Fibroblast of skin of right quadriceps (primary cell): ENCODE results near the gene TMEM52B.
"Not testable (repeated sequence)": the region's sequence is repeated elsewhere in the genome, so short reads cannot be mapped to it uniquely, and the experiment has no call there.

ENCODE experiments used
- DNase-seq: peaks from one replicate; pipeline ENCODE4 v3.0.0-alpha.2; 2013

Gene TMEM52B

DNA sequence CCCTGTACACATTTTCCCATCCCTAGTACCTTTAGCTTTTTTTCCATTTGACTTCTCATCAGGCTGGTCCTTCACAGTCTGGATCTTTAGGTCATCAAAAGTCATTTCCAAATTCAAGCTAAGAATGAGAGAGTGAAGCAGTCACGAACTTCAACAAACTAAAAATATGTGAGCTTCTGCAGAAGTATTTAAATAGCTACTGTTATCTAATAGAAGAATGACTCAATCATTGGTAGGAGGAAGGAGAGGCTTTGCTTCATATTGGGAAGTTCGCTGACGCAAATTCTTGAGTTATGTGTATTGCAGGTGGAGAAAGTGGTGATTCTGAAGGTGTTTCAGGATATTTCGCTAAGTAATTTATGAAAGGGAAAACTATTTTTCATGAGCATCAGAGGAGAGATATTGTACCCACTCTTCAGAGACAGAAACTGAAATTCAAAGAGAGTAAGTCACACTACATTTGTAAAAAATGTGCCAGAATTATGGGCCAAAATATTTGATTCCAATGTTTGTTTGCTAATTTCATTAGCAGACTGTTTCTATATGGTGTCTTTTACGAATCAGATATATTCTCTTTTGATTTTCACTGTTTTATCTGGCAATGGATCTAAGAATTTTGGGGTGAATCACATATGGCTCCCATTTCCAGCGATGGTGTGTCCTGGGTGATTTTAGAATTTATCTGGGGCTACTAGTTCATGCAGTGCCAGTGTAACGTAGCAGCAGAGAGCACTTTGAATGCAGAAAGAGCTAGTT is 6.7 kb upstream of the TMEM52B start, which contains the start of gene OLR1:
OLR1 (minus strand) TSS at position 160 of the 756 bp plus-strand sequence; CDS start at position 105, 55 bp downstream.
- no peak for DNase-seq

DNA sequence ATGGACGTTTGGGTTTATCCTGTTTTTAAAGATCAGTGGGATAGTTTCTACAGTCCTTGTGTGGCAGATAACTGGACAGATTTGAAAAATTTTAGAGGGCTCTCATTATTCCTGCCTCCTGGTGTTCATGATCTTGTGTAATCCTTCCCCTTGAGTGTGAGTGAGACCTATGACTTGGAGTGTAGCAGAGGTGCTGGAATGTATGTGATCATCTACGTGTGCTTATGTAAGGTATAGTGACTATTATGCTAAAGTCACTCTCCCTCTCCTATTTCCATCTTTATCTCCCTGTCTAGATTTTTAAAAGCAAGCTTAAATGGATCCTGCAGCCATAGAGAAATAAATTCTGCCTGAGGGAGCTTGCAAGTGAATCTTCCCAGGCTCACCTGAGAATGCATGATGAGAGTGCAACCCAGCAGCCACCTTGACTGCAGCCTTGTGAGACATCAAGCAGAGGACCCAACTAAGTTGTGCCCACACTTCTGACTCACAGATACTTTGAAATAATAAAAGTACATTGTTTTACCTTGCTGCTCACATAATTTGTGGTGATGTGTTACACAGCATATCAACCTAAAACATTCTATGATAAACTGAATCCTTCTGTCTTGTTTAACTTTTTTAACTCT is 3.7 kb upstream of the TMEM52B start:
- DNase-seq, result no peak

DNA sequence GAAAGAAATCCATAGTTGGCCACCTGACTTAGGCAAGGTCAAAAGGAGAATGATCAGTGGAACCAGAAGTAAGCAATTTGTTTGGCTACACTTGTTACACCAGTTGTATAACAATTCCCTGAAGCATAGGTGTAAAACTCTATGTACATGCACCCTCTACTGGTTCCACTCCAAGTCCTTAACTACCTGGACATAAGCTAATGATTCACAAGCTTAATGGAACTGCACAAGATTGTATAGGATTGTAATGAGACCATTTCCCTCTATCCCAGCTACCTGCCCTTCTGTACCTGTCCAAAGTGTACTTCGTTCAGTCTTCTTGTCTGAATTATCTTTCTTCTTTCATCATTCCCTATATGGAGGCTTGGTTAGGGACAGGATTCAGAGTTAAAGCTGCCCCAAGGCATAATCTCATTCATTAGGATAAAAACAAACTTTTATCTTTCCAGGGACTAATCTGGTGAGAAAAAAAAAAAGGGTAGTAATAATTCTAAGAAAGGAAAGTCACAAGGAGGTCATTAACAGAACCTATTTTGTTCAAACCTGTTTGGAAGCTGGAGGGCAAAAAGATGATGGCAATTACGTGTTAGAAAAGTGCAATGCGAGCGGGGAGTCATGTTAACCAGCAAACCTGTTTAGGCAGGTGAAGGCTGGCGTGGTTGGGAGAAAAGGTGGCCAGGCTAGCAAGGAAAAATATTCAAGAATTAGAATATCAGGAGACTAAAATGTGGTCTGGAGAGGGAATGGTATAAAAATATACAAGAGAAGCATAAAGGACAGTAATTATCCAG is 2.8 kb upstream of the TMEM52B start:
- DNase-seq, result no peak

DNA sequence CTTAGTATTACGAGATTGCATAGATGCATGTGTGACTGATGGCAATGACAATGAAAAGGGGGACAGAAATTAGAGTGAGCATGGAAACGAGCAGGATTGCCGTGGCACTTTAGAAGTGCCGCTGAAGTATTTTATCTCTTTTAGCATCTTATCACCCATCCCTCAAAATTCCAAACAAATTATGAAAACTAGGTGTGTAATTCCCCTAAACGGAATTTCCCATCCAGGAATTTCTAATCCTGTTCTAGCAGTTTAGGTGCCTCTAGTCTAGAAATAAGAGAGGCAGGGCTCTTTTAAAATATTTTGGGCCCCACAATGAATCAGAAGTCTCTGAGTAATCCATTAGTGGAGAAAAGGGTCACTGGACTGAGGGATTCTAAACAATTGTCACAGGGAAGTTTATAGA is 947 bp downstream of the TMEM52B start:
- DNase-seq, result no peak

DNA sequence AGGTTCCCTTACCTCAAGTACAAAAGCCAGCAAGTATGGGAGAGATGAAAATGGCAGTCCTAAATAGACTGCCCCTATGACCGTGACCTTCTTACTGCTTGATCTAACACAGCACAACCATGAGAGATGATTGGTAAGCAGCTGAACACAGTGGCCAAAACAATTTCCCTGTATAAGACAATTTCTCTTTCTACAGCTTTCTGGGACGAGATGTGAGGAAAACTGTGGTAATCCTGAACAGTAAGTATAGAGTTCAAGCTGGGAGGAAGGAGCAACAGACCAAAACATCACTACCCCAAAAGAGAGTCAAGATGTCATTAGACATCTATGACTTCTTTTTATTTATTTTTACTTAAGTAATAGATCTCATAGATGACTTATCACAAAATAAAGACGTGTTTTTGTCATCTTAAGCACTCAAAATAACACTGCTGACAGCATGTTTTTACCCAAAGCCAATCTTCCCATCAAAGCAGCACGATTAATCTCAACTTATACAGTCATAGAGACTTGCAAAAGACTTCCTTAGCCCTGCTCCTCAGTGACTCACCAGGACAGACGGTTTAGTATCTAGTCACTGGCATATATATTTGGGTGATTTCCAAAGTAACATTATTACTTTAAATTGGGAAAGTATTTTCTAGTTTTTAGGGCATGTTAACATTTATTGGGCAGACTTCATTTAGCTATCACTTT is 3.7 kb downstream of the TMEM52B start:
- DNase-seq, result peak; percentile 89

DNA sequence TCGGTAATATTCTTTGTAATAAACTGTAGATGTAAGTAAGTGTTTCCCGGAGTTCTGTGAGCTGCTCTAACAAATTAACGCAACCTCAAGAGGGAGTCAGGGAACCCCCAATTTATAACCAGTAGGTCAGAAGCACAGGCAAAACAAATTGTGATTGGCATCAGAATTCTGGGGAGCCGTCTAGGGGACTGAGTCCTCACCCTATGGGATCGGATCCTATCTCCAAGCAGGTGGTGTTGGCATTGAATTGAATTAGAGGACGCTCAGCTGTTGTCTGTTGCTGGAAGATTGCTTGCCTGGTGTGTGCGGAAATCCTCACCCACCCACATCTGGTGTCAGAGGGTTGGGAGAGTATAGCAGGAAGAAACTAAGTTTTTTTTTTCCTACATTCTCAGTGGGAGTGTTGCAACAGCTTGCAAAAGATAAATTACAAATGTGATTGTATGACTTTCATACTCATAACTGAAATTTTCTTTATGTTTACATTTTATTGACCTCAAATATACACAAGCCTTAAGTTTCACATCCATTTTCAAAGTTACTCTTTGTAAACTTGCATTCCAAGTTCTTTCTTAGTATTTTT is 5.5 kb downstream of the TMEM52B start:
- DNase-seq, result peak; percentile 76

DNA sequence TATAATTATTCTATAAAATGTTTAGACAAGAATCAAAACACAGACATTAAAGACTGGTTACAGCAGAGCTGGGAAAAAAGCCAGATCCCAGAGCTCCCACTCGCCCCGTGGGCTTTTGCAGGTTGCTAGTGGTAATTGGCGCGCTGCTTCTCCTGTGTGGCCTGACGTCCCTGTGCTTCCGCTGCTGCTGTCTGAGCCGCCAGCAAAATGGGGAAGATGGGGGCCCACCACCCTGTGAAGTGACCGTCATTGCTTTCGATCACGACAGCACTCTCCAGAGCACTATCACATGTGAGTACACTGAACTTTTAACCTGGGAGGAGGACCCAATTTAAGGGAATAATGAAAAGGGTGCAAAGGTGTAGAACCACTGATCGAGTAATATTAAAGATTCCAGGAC is 7.5 kb downstream of the TMEM52B start:
- no peak for DNase-seq

DNA sequence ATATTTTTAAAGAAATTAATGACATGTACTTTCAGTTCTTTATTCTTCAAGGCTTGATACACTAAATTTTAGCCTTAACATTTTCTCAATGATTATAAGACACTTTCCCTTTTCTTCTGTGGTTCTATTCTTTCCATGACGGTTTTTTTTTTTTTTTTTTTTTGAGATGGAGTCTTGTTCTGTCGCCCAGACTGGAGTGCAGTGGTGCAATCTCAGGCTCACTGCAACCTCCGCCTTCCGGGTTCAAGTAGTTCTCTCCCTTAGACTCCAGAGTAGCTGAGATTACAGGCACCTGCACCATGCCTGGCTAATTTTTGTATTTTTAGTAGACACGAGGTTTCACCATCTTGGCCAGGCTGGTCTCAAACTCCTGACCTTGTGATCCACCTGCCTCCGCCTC is 8.1 kb downstream of the TMEM52B start:
- not testable (repeated sequence) for DNase-seq

DNA sequence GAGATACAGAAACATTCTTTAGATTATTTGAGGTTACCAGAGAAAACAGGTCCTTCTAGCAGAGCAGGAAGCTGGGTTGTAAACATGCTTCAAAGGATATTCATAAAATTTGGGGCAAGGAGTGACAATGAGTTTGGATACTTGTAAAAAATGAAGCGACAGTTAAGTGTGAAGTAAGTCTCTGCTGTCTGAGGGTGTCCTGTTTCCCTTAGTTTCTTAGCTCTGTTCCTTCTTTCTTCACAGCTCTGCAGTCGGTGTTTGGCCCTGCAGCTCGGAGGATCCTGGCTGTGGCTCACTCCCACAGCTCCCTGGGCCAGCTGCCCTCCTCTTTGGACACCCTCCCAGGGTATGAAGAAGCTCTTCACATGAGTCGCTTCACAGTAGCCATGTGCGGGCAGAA is 10.8 kb downstream of the TMEM52B start:
- peak; percentile 37 for DNase-seq

DNA sequence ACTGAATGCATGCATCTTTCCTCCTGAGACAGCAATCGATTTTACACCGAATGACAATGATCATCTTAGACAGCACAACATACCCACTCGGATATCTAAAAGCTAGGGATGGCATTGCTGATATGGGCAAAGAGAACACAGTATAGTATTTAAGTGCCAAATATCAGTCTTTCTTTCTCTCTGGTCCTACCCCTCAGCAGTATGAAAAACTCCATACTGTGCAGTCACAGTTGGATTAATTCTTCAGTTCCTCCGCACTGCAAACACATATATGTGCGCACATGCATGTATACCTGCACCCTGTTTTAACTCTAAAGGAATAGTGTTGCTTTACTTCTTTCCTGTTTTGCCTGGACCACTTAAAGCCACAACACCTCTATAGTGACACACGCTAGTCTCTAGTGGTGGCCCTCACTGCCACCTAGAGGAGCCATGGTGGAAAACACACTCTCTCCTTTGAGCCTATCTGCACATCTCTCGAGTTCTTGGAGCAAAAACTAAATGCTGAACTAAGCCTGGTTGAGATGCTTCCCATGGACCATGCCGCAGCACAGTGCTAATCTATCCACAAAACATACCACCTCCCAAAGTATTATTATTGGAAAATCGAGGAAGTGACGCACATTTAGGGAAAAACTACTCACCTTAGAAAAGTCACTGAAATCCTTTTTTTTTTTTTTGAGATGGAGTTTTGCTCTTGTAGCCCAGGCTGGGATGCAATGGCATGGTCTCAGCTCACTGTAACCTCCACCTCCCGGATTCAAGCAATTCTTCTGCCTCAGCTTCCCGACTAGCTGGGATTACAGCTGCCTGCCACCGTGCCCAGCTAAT is 11.9 kb downstream of the TMEM52B start:
- DNase-seq, result peak; percentile 73

DNA sequence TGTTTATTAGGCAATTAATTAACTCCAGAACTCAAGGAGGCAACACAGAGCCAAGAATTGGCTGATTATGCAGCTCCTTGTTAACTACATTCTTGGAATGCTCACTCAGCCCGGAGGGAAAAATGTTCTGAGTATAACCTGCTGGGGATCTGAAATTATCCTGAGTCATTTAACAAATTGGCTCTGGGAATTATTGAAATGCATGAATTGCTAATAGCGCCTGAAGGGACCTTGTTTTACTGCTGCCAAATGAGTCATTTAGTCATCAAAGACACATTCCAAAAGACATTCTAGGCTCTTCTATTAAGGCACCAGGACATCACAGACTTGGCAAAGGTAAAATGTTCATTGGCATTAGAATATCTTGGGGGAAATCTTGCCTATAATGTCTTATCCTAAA is 13.0 kb downstream of the TMEM52B start:
- peak; percentile 92 for DNase-seq

DNA sequence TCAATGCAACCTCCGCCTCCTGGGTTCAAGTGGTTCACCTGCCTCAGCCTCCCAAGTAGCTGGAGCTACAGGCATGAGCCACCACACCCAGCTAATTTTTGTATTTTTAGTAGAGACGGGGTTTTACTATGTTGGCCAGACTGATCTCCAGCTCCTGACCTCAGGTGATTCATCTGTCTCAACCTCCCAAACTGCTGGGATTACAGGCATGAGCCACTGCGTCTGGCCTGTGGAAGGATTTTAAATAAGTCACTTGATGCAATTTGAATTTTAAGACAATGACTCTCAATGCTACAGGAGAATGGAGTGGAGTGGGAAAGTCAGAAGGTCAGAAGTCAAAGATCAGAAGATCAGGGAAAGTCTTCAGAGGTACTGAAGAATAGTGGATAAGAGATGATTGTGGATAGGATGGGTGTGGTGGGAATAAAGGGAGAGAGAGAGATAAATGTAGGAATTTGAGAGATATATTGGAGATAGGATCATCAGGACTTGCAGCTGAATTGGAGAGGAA is 15.4 kb downstream of the TMEM52B start:
- no peak for DNase-seq

DNA sequence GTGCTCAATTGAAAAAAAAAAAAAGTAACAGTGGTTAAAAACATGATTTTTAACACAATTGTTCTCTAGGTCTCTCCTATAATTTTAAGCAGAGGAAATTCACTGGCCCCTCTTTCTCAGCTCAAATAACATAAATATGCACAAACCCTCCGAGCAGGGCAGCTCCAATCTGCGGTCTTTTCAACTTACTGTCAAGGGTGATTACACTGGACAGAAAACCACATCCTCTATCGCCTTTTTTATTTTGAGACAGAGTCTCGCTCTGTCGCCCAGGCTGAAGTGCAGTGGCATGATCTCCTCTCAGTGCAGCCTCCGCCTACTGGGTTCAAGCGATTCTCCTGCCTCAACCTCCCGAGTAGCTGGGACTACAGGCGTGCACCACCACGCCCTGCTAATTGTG is 17.4 kb downstream of the TMEM52B start:
- DNase-seq, result no peak

DNA sequence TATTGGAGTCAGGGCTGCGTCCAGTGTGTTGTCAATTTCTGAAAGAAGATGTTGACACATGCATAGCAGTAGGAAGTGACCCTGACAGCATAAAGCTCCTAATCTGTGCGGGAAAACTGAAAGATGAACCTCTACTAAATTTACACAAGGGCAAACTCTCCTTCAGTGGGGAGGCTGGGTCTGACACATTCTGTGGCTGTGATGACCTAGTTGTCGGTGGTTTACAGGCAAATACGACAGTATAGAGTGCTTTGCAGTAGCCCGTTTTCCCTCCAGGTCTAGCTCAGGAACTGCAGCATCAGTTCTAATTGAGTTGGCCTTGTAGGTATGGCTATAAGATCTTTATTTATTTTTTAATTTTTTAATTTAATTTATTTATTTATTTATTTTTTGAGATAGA is 19.0 kb downstream of the TMEM52B start:
- DNase-seq, result no peak

DNA sequence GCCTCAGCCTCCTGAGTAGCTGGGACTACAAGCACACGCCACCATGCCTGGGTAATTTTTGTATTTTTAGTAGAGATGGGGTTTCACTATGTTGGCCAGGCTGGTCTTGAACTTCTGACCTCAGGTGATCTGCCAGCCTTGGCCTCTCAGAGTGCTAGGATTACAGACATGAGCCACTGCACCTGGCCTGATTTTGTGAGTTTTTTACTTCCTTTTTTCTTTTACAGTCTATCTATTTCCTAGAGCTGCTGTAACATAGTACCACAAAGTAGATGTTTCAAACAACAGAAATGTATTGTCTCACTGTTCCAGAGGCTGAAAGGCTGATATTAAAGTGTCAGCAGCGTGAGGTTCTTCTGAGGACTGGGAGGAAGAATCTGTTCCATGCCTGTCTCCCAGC is 25.7 kb downstream of the TMEM52B start:
- DNase-seq, result not testable (repeated sequence)

DNA sequence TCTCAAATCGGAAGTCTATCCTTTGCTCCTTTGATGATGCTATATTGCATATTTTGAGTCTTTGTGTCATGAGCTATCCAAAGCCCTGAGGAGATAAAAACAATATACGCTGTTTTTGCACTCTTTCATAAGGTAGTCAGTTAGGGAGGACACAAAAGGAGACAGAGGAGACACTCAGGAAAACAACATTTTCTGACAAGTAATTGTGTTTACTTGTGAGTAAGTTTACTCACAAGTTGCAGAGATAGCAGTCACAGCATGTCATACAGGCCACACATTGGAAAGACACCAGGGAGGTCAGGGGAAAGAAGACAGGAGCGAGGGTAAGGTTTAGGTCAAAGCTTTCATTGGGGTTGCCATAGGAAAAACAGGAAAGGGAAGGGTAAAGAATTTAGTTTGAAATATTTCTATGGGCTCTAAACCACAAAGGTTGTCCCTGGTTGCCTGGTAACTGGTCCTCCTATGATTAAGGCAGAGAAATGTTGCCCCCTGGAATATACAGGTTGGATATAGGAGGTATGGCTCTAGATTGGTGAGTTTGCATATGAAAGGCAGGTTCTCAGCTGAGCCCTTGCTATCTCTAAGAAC is 26.5 kb downstream of the TMEM52B start:
- peak; percentile 46 for DNase-seq

DNA sequence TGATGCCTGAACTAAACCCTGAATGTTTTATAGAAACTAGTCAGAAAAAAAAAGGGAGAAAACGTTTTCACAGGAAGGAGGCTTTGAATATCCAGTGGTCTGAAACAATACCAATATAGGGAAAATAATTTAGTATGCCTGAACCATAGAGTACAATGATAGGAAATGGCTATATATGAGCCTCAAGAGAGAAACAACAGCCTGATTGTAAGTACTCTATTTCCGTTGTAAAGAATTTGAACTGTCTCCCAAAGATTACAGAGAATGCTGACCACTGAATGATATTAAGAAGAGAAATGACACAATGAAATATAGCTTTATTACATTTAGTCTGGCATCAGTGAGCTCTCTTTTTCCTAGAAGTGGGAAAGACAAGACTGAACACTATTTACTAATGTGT is 28.3 kb downstream of the TMEM52B start:
- DNase-seq, result no peak

DNA sequence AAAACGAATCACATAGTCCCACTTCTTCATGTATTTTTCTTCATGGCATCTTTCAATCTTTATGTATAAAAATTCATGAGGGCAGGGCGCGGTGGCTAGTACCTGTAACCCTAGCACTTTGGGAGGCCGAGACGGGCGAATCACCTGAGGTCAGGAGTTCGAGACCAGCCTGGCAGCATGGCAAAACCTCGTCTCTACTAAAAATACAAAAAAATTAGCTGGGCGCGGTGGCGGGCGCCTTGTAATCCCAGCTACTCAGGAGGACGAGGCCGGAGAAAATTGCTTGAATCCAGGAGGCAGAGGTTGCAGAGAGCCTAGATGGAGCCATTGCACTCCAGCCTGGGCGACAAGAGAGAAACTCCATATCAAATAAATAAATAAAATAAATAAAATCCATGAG is 31.4 kb downstream of the TMEM52B start:
- DNase-seq, result no peak

DNA sequence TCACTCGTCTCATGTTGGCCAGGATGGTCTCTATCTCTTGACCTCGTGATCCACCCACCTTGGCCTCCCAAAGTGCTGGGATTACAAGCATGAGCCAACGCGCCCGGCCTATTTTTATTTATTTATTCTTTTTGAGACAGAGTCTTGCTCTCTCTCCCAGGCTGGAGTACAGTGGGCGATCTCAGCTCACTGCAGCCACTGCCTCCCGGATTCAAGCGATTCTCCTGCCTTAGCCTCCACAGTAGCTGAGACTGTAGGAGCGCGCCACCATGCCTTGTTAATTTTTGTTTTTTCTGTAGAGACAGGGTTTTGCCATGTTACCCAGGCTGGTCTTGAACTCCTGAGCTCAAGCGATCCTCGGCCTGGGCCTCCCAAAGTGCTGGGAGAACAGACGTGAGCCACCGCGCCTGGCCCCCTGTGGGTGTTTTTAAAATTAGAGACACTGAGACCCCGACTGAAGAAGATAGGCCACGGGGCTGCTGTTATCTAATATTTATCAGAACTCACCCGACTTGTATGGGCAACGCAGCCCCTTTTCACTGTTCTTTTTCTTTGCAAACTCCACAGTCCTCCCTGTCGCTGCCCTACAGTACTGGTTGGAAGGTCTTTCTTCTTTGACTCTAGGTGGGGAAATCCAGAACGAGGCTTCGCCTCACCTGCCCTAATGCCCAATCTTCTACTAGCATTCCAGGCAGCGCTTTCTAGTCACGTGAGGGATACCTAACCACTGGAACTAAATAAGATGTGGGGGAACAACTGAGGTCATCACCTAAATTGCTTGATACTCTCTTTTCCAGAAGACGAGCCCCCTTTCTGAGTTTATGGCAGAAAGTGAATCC is 32.5 kb downstream of the TMEM52B start:
- no peak for DNase-seq
